Parathyroid adenoma (tissue), 2 donors: Measurements from ENCODE around the gene MAP1LC3B2.
"Not testable (repeated sequence)": the region's sequence is repeated elsewhere in the genome, so short reads cannot be mapped to it uniquely, and the experiment has no call there.

ENCODE experiments used
- H2AFZ ChIP-seq: fragments of 300-600 bp; sonication (generic); one replicate; pipeline ENCODE4 v1.7.0; 2017; ENCODE audit warnings: antibody characterized with exemption, mild to moderate bottlenecking
- H3K27ac ChIP-seq: fragments of 300-600 bp; sonication (generic); one replicate; pipeline ENCODE4 v1.7.0; 2017
- H3K27me3 ChIP-seq: fragments of 300-600 bp; sonication (generic); one replicate; pipeline ENCODE4 v1.7.0; 2017; ENCODE audit warnings: low read length; ENCODE audit not compliant: control insufficient read depth, insufficient read depth
- H3K36me3 ChIP-seq: fragments of 300-600 bp; sonication (generic); one replicate; pipeline ENCODE4 v1.7.0; 2017; ENCODE audit warnings: low read length; ENCODE audit not compliant: control insufficient read depth, insufficient read depth
- H3K4me1 ChIP-seq: fragments of 300-600 bp; sonication (generic); one replicate; pipeline ENCODE4 v1.7.0; 2017; ENCODE audit warnings: control low read depth
- H3K4me2 ChIP-seq: fragments of 300-600 bp; sonication (generic); one replicate; pipeline ENCODE4 v1.7.0; 2017; ENCODE audit warnings: low read length
- H3K4me3 ChIP-seq: fragments of 300-600 bp; sonication (generic); one replicate; pipeline ENCODE4 v1.7.0; 2017; ENCODE audit warnings: low read depth, low read length
- H3K79me2 ChIP-seq: fragments of 300-600 bp; sonication (generic); one replicate; pipeline ENCODE4 v1.7.0; 2017; ENCODE audit warnings: control low read depth
- H3K9ac ChIP-seq: fragments of 300-600 bp; sonication (generic); one replicate; pipeline ENCODE4 v1.7.0; 2017; ENCODE audit warnings: mild to moderate bottlenecking
- H3K9me3 ChIP-seq: fragments of 300-600 bp; sonication (generic); one replicate; pipeline ENCODE4 v1.7.0; 2017; ENCODE audit warnings: low read length; ENCODE audit not compliant: control insufficient read depth
- CTCF ChIP-seq: fragments of 300-600 bp; sonication (generic); IDR thresholded peaks from one replicate; pipeline ENCODE4 v1.7.0; 2017; ENCODE audit warnings: antibody characterized with exemption, mild to moderate bottlenecking
- donor health status: primary hyperparathyroidism.

Gene MAP1LC3B2

GRCh38 chr12:116565963-116566362 lies 6.8 kb downstream of the MAP1LC3B2 start:
- no peak overlapping the region for H3K27ac ChIP-seq
- no peaks in the 10 kb centered on the region for H3K9me3 ChIP-seq

GRCh38 chr12:116568203-116568602 lies 9.0 kb downstream of the MAP1LC3B2 start:
- Histone ChIP-seq H3K27me3 (no peaks in the 10 kb centered on the region), H3K4me2 (no peak overlapping the region), H3K36me3 (no peaks in the 10 kb centered on the region), H3K27ac (no peak overlapping the region), H3K79me2 (no peaks in the 10 kb centered on the region), H3K4me3 (no peak overlapping the region), H2AFZ (no peak overlapping the region), H3K4me1 (no peaks in the 10 kb centered on the region), H3K9ac (no peak overlapping the region), H3K9me3 (no peaks in the 10 kb centered on the region)
- TF ChIP-seq CTCF = no peak

More at GRCh38 chr12:116565963-116566362, 6.8 kb downstream of the MAP1LC3B2 start:
- Histone ChIP-seq H2AFZ (no peak overlapping the region), H3K9ac (no peak overlapping the region), H3K4me3 (no peak overlapping the region), H3K79me2 (no peaks in the 10 kb centered on the region), H3K27me3 (no peaks in the 10 kb centered on the region), H3K4me2 (no peak overlapping the region), H3K36me3 (no peaks in the 10 kb centered on the region), H3K4me1 (no peaks in the 10 kb centered on the region)
- TF ChIP-seq CTCF = no peak

- no peak for TF ChIP-seq CTCF
- Histone ChIP-seq H3K27me3 (no peaks in the 10 kb centered on the region), H3K27ac (no peak overlapping the region), H3K4me2 (no peak overlapping the region), H3K9ac (no peak overlapping the region), H3K36me3 (no peaks in the 10 kb centered on the region), H3K4me1 (no peaks in the 10 kb centered on the region), H3K4me3 (no peak overlapping the region), H2AFZ (no peak overlapping the region), H3K79me2 (no peaks in the 10 kb centered on the region), H3K9me3 (no peaks in the 10 kb centered on the region)
These were observed 11.9 kb downstream of the MAP1LC3B2 start for GRCh38 chr12:116571089-116571488.

GRCh38 chr12:116573776-116574175 lies 14.6 kb downstream of the MAP1LC3B2 start:
- H3K36me3 ChIP-seq = no peaks in the 10 kb centered on the region
- H3K4me2 ChIP-seq = no peak overlapping the region
- no peaks in the 10 kb centered on the region for H3K4me1 ChIP-seq
- H3K27me3 ChIP-seq = no peaks in the 10 kb centered on the region
- H3K9me3 ChIP-seq = no peaks in the 10 kb centered on the region
- no peak for TF ChIP-seq CTCF
- H3K27ac ChIP-seq = no peak overlapping the region
- H3K9ac ChIP-seq = no peak overlapping the region
- H3K79me2 ChIP-seq = no peaks in the 10 kb centered on the region
- no peak overlapping the region for H3K4me3 ChIP-seq
- H2AFZ ChIP-seq = no peak overlapping the region

GRCh38 chr12:116575754-116576153 lies 16.6 kb downstream of the MAP1LC3B2 start:
- H3K27me3 ChIP-seq, H3K9me3 ChIP-seq, H3K27ac ChIP-seq, H2AFZ ChIP-seq, H3K4me1 ChIP-seq, H3K9ac ChIP-seq, H3K4me2 ChIP-seq, H3K36me3 ChIP-seq, H3K79me2 ChIP-seq, H3K4me3 ChIP-seq: not testable (repeated sequence)
